Left ventricle myocardium inferior (tissue), 1 donor: ENCODE data around the gene CAPN8. TPM values are rescaled to one million over a fixed set of nuclear protein-coding genes. Genes with fewer than 3 reads are reported as not detected.

ENCODE experiments used
- DNase-seq: peaks from one replicate; pipeline ENCODE4 v3.0.0-alpha.2; 2020
- H3K27ac ChIP-seq: fragments of 200-600 bp; replicated peaks from 2 replicates; pipeline ENCODE4 v1.8.0; 2021
- H3K27me3 ChIP-seq: fragments of 200-600 bp; 2 replicates; pipeline ENCODE4 v1.8.0; 2021; ENCODE audit warnings: low read depth
- H3K36me3 ChIP-seq: fragments of 200-600 bp; 2 replicates; pipeline ENCODE4 v1.8.0; 2021
- H3K4me1 ChIP-seq: fragments of 200-600 bp; 2 replicates; pipeline ENCODE4 v1.8.0; 2021
- H3K4me3 ChIP-seq: fragments of 200-600 bp; 2 replicates; pipeline ENCODE4 v1.8.0; 2021; ENCODE audit warnings: mild to moderate bottlenecking, moderate library complexity
- H3K9me3 ChIP-seq: fragments of 200-600 bp; replicated peaks from 2 replicates; pipeline ENCODE4 v1.8.0; 2021
- intact Hi-C: fragments of 100-400 bp; cut with micrococcal nuclease; formaldehyde crosslinking; loops from one replicate; pipeline ENCODE4 v1.11.0; 2022
- total RNA-seq: library from RNA; stranded (reverse); fragmentation: NEBNext Ultra II Directional; extraction: Animal tissue kit (Norgen Biotek cat#: 25700); gene quantifications from one replicate; pipeline ENCODE4 v1.2.1, GENCODE V29; 2021
- TF ChIP-seq, protein P1 (sequence below): fragments of 200-600 bp; IDR thresholded peaks from 2 replicates; pipeline ENCODE4 v1.8.0; 2021; ENCODE audit warnings: antibody characterized with exemption, mild to moderate bottlenecking, borderline replicate concordance
- donor health status: DM: no; HTN: yes; CAD: no; lungs with severe emphysema.

The CAPN8 gene
- total RNA-seq, 1 donor from 2014 or later, result not detected

DNA sequence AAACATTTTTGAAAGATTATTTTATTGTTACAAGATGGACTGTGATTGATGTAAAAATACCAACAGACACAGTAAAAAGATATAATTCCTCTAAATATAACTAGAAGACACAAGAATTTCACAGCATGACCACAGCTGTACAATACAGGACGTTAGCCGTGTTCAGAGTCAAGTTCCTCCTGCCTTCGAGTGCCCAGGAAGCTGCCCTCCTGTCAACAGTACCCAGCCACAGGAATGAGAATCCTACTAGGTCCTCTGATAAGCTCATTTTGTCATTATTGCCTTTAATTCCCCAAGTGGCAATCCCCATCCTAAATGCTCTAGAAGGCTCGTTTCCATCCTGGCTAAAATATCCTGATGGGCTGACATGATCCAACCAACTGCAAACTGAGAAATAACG lies 30.4 kb upstream of the CAPN8 start:
- DNase-seq, result no peak
- Histone ChIP-seq H3K4me1 (peaks cover 10% of the 10 kb centered on the region), H3K27ac (no peak overlapping the region), H3K4me3 (no peak overlapping the region), H3K27me3 (no peaks in the 10 kb centered on the region), H3K9me3 (no peaks in the 10 kb centered on the region), H3K36me3 (no peaks in the 10 kb centered on the region)
- intact Hi-C loops, result no loop called here
- TF ChIP-seq, protein P1, sequence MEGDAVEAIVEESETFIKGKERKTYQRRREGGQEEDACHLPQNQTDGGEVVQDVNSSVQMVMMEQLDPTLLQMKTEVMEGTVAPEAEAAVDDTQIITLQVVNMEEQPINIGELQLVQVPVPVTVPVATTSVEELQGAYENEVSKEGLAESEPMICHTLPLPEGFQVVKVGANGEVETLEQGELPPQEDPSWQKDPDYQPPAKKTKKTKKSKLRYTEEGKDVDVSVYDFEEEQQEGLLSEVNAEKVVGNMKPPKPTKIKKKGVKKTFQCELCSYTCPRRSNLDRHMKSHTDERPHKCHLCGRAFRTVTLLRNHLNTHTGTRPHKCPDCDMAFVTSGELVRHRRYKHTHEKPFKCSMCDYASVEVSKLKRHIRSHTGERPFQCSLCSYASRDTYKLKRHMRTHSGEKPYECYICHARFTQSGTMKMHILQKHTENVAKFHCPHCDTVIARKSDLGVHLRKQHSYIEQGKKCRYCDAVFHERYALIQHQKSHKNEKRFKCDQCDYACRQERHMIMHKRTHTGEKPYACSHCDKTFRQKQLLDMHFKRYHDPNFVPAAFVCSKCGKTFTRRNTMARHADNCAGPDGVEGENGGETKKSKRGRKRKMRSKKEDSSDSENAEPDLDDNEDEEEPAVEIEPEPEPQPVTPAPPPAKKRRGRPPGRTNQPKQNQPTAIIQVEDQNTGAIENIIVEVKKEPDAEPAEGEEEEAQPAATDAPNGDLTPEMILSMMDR, result no peak

GRCh38 chr1:223695014-223695548 lies 29.6 kb upstream of the CAPN8 start:
- no peak for DNase-seq
- TF ChIP-seq, protein P1, result no peak

GRCh38 chr1:223691121-223691520 lies 25.6 kb upstream of the CAPN8 start:
- Histone ChIP-seq H3K36me3 (no peaks in the 10 kb centered on the region), H3K4me3 (no peak overlapping the region), H3K27me3 (peaks cover 9% of the 10 kb centered on the region), H3K9me3 (no peaks in the 10 kb centered on the region), H3K27ac (no peak overlapping the region), H3K4me1 (no peaks in the 10 kb centered on the region)
- TF ChIP-seq, protein P1, result no peak
- DNase-seq, result no peak
- intact Hi-C loops, result no loop called here

More at GRCh38 chr1:223695014-223695548, 29.6 kb upstream of the CAPN8 start:
- no peaks in the 10 kb centered on the region for H3K9me3 ChIP-seq
- no peaks in the 10 kb centered on the region for H3K27me3 ChIP-seq
- intact Hi-C loops, result no loop called here
- H3K36me3 ChIP-seq, result no peaks in the 10 kb centered on the region
- H3K27ac ChIP-seq, result no peak overlapping the region
- no peak overlapping the region for H3K4me3 ChIP-seq
- H3K4me1 ChIP-seq, result peaks cover 4% of the 10 kb centered on the region

DNA sequence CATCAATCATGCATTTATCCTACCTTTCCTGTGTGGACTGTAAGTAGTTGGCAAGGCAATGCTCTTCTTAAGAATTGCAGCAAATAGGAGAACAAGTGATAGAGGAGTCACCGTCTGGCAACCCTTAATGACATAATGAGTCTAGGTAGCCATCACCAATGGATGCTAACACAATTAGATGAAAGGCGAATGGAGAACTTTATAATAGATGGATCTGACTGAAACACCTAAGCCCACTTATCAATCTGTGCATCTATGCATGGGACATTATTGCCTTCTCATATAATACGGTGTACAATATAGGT lies 18.9 kb upstream of the CAPN8 start:
- intact Hi-C loops, result no loop called here
- H3K4me1 ChIP-seq, result no peaks in the 10 kb centered on the region
- no peak overlapping the region for H3K4me3 ChIP-seq
- no peak overlapping the region for H3K27ac ChIP-seq
- H3K27me3 ChIP-seq, result peaks cover 21% of the 10 kb centered on the region
- H3K36me3 ChIP-seq, result no peaks in the 10 kb centered on the region
- DNase-seq, result no peak
- no peaks in the 10 kb centered on the region for H3K9me3 ChIP-seq
- TF ChIP-seq, protein P1, result no peak

GRCh38 chr1:223683586-223684487 lies 18.3 kb upstream of the CAPN8 start:
- DNase-seq, result peak; percentile 29
- Histone ChIP-seq H3K36me3 (no peaks in the 10 kb centered on the region), H3K9me3 (no peaks in the 10 kb centered on the region), H3K27me3 (peaks cover 16% of the 10 kb centered on the region), H3K4me1 (no peaks in the 10 kb centered on the region), H3K4me3 (no peak overlapping the region), H3K27ac (no peak overlapping the region)
- TF ChIP-seq, protein P1, result peak; percentile 69
- intact Hi-C loops, result no loop called here
